Hematopoietic multipotent progenitor cell treated with erythropoietin and hydrocortisone succinate and interleukin-3 and kit ligand, for 17 days (in vitro differentiated cells): ENCODE data around the gene MIPEP.
"Not testable (repeated sequence)": the region's sequence is repeated elsewhere in the genome, so short reads cannot be mapped to it uniquely, and the experiment has no call there.

ENCODE experiments used
- DNase-seq: peaks from one replicate; pipeline ENCODE4 v3.0.0-alpha.2; 2015; ENCODE audit warnings: low spot score

The MIPEP gene

GRCh38 chr13:23888658-23889614 lies at the start of gene MIPEP:
Gene MIPEP (minus strand): TSS chr13:23889400. CDS start chr13:23889320, 80 bp downstream.
- DNase-seq, result peak; percentile 89

- no peak for DNase-seq
These were observed 45.3 kb upstream of the MIPEP start for GRCh38 chr13:23934520-23934919.

- no peak for DNase-seq
These were observed 39.8 kb upstream of the MIPEP start for GRCh38 chr13:23928985-23929384.

GRCh38 chr13:23923031-23923430 lies 33.8 kb upstream of the MIPEP start:
- no peak for DNase-seq

GRCh38 chr13:23922005-23922932 lies 33.1 kb upstream of the MIPEP start:
- no peak for DNase-seq

- DNase-seq, result peak; percentile 60
These were observed 32.3 kb upstream of the MIPEP start for GRCh38 chr13:23921451-23921888.

GRCh38 chr13:23919006-23919405 lies 29.8 kb upstream of the MIPEP start:
- no peak for DNase-seq

DNA sequence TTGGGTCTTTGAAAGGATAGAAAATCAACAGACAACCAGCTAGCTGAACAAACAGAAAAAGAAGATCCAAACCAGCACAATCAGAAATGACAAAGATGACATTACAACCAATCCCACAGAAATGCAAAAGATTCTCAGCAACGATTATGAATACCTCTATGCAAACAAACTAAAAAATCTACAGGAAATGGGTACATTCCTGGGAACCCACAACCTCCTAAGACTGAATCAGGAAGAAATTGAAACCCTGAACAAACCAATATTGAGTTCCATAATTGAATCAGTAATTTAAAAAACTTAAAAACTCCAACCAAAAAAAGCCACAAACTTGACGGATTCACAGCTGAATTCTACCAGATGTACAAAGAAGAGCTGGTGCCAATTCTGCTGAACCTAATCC lies 29.0 kb upstream of the MIPEP start:
- DNase-seq, result no peak

- no peak for DNase-seq
These were observed 26.1 kb upstream of the MIPEP start for GRCh38 chr13:23915308-23915707.

DNA sequence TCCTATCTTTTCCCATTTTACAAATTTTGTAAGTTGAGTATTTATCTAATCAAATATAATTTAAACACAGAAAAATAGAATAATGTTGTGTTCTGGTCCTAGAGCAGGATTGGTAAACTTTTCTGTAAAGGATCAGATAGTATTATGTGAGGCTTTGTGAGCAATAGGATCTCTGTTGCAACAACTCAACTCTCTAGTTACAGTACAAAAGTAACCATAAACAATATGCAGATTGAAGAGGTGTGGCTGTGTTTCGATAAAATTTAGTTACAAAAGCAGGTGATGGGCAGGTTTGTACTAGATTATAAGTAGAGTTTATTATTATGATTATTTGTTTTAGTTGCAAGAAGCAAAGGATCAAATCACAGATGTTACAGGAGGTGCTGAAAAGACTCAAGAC lies 23.3 kb upstream of the MIPEP start:
- DNase-seq, result no peak

- no peak for DNase-seq
These were observed 20.4 kb upstream of the MIPEP start for GRCh38 chr13:23909606-23910005.

GRCh38 chr13:23905766-23906165 lies 16.6 kb upstream of the MIPEP start:
- DNase-seq, result no peak

DNA sequence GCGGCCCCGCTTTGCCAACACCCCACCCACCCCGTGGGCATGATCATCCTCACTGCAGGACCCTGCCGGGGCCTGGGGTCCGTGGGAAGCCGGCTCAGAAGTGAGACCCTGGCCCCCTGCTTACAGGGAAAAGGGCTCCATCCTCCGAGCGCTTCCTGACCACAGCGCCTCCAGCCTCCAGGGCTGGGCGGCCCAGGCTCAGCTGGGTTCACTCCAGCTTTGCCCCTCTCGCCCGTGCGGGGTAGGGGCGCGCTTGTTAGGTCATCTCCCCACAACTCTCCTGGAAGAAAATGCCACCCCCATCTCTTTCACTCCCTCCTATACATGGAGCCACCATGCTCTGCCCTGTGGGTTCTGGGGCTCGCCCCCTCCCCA lies 14.7 kb upstream of the MIPEP start:
- DNase-seq, result no peak

DNA sequence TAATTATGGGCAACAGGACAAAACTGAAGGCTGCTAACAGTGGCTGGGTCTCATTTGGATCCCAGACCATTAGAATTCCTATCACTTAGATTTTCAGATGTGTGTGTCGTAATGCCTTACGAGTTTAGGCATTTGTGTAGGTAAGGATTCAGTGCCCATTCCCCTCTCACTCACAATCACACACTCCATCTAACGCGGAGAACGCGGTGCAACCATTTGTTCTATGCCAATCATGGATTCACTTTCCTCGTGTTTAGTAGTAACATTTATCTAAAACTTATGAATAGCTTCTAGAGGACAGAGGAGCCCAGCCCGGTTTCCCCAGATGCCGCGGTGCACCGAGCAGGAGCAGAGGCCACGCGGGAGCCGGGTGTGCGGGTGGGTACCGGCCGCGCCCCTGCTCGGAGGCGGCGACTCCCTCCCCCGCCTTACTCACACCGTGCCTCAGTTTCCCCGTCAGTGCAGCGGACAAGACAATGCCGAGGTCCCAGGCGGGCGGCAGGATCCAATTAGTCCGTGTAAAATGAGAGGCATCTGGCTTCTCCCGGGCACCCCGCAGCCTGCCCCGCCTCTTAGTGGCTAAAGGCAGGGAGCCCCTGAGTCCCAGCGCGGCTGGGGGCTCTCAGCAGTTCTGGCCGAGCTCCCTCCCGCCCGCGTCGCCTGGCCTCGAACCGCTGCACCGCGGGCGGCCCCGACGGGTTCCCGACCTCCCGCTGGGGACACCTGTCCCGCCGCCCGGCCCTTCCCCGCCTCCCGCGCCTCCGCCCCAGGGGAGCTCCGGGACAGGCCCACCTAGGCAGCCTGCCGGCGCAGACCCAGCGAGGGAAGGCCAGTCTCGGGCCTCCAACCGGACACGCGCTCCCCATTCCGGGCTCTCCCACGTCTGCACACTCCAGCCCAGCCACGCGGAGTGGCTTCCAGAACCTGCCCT lies 14.0 kb upstream of the MIPEP start:
- no peak for DNase-seq

GRCh38 chr13:23901365-23901764 lies 12.2 kb upstream of the MIPEP start:
- DNase-seq, result no peak

- DNase-seq, result no peak
These were observed 10.4 kb upstream of the MIPEP start for GRCh38 chr13:23899555-23899954.

GRCh38 chr13:23898101-23898500 lies 8.9 kb upstream of the MIPEP start:
- DNase-seq, result no peak

DNA sequence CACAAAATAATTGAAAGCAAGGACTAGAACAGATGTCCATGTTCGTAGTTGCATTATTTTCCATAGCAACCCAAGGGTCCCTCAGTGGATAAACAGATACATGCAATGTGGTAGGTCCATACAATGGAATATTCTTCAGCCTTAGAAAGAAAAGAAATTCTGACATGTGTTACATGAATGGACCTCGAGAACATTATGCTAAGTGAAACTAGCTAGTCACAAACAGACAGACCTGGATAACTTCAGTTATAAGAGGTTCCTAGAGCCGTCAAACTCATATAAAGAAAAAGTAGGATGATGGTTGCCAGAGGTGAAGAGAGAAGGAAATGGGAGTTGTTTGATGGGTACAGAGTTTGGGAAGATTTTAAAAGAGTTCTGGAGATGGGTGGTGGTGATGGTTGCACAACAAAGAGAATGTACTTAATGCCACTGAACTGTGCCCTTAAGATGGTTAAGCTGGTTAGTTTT lies 8.3 kb upstream of the MIPEP start, which contains the start of gene C1QTNF9B:
Gene C1QTNF9B (minus strand): TSS at position 51 of the 468 bp plus-strand sequence.
- DNase-seq, result not testable (repeated sequence)

DNA sequence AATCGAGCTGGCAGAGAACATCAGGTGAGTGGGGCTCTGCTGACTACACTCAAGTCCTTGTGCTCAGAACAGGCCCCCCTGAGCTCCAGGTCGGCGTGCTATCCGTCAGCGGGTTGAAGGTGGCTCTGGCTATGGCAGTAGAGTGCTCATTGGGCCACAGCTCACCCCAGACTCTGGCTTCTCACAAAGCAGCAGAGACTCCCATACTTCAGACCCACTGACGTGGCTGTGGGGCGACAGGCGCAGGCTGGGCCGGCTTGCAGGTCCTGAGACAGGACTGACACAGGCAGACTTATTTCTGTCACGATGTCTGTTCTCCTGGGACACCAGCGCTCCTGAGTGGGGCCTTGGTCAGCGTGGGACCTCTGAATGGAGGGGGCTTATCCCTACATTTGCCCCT lies 5.5 kb upstream of the MIPEP start:
- not testable (repeated sequence) for DNase-seq

DNA sequence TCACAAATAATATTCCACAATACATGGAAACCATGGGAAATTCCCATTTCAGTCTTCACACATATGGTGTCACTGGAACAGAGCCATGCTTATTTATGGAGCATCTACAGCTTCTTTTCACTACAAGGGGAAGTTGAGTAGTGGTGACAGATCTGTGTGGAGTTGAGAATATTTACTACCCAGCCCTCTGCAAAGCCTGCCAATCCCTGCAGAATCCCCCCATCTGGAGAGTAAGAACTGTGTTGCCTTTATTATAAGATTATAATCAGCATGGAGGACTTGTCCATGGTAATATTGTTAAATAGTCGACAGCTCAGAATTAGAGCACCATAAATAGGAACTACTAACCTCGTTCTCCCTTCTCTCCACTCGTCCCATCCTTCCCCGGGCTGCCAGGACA lies 4.6 kb upstream of the MIPEP start:
- not testable (repeated sequence) for DNase-seq
